NCI-H1436 (cell line): ENCODE data around the gene MLF1.
"Not testable (repeated sequence)": the region's sequence is repeated elsewhere in the genome, so short reads cannot be mapped to it uniquely, and the experiment has no call there.

Experiments
- DNase-seq: peaks from one replicate; lab custom pipeline; 2025; lab: John Stamatoyannopoulos, UW

The MLF1 gene

GRCh38 chr3:158570999-158571702 lies at the start of gene MLF1:
Gene MLF1, plus strand, starts transcription at chr3:158571194. Its CDS starts 107 bp downstream, at chr3:158571301.
- DNase-seq = peak; percentile 96

GRCh38 chr3:158522221-158523136 lies 48.5 kb upstream of the MLF1 start:
- no peak for DNase-seq

- DNase-seq = no peak
These were observed 42.8 kb upstream of the MLF1 start for GRCh38 chr3:158528076-158528674.

- peak; percentile 2 for DNase-seq
These were observed 39.7 kb upstream of the MLF1 start for GRCh38 chr3:158531334-158531733.

- DNase-seq = peak; percentile 20
These were observed 38.8 kb upstream of the MLF1 start for GRCh38 chr3:158532099-158532734.

- DNase-seq = no peak
These were observed 35.1 kb upstream of the MLF1 start for GRCh38 chr3:158535918-158536317.

GRCh38 chr3:158539414-158540014 lies 31.5 kb upstream of the MLF1 start:
- DNase-seq = peak; percentile 56

- no peak for DNase-seq
These were observed 30.9 kb upstream of the MLF1 start for GRCh38 chr3:158540066-158540465.

GRCh38 chr3:158548691-158549090 lies 22.3 kb upstream of the MLF1 start:
- no peak for DNase-seq

GRCh38 chr3:158549938-158550337 lies 21.1 kb upstream of the MLF1 start:
- not testable (repeated sequence) for DNase-seq

- no peak for DNase-seq
These were observed 18.9 kb upstream of the MLF1 start for GRCh38 chr3:158552124-158552523.

- DNase-seq = no peak
These were observed 11.5 kb upstream of the MLF1 start for GRCh38 chr3:158559504-158559903.

- no peak for DNase-seq
These were observed 10.0 kb upstream of the MLF1 start for GRCh38 chr3:158560979-158561378.

- no peak for DNase-seq
These were observed 8.3 kb upstream of the MLF1 start for GRCh38 chr3:158562674-158563073.

GRCh38 chr3:158563076-158563475 lies 7.9 kb upstream of the MLF1 start:
- DNase-seq = no peak

- no peak for DNase-seq
These were observed 5.9 kb upstream of the MLF1 start for GRCh38 chr3:158565076-158565475.

- DNase-seq = no peak
These were observed 2.2 kb upstream of the MLF1 start for GRCh38 chr3:158568784-158569183.

GRCh38 chr3:158569794-158570193 lies 1.2 kb upstream of the MLF1 start:
- DNase-seq = no peak

GRCh38 chr3:158571969-158572765 lies 1.2 kb downstream of the MLF1 start:
- DNase-seq = no peak

- no peak for DNase-seq
These were observed 1.7 kb downstream of the MLF1 start for GRCh38 chr3:158572766-158573060.

GRCh38 chr3:158573714-158574113 lies 2.7 kb downstream of the MLF1 start:
- DNase-seq = no peak
